NCI-H146 (cell line): Measurements from ENCODE around the gene ZBTB20.

ENCODE experiments used
- DNase-seq: peaks from one replicate; lab custom pipeline; 2025; lab: John Stamatoyannopoulos, UW

Gene ZBTB20

GRCh38 chr3:114627770-114628169 lies 519.3 kb downstream of the ZBTB20 start:
- DNase-seq: no peak

- DNase-seq: peak; percentile 69
Measured at GRCh38 chr3:114626751-114627150, 520.3 kb downstream of the ZBTB20 start.

GRCh38 chr3:114624571-114625181 lies 522.4 kb downstream of the ZBTB20 start:
- DNase-seq: no peak

- no peak for DNase-seq
Measured at GRCh38 chr3:114624047-114624445, 523.0 kb downstream of the ZBTB20 start.

- DNase-seq: no peak
Measured at GRCh38 chr3:114623420-114624046, 523.6 kb downstream of the ZBTB20 start.

- no peak for DNase-seq
Measured at GRCh38 chr3:114622001-114622400, 525.1 kb downstream of the ZBTB20 start.

GRCh38 chr3:114619771-114620170 lies 527.3 kb downstream of the ZBTB20 start:
- DNase-seq: no peak

- DNase-seq: peak; percentile 21
Measured at GRCh38 chr3:114615523-114616085, 531.5 kb downstream of the ZBTB20 start.

- DNase-seq: no peak
Measured at GRCh38 chr3:114609973-114610630, 537.0 kb downstream of the ZBTB20 start.

- no peak for DNase-seq
Measured at GRCh38 chr3:114608293-114608692, 538.8 kb downstream of the ZBTB20 start.

GRCh38 chr3:114606336-114606735 lies 540.8 kb downstream of the ZBTB20 start:
- peak; percentile 46 for DNase-seq

GRCh38 chr3:114600571-114600970 lies 546.5 kb downstream of the ZBTB20 start:
- no peak for DNase-seq

GRCh38 chr3:114597871-114598270 lies 549.2 kb downstream of the ZBTB20 start:
- no peak for DNase-seq

- no peak for DNase-seq
Measured at GRCh38 chr3:114597012-114597411, 550.1 kb downstream of the ZBTB20 start.

GRCh38 chr3:114596147-114596546 lies 550.9 kb downstream of the ZBTB20 start:
- no peak for DNase-seq

GRCh38 chr3:114595522-114596028 lies 551.5 kb downstream of the ZBTB20 start:
- DNase-seq: no peak

- DNase-seq: no peak
Measured at GRCh38 chr3:114590309-114591047, 556.6 kb downstream of the ZBTB20 start.

GRCh38 chr3:114587986-114588385 lies 559.1 kb downstream of the ZBTB20 start:
- no peak for DNase-seq

- no peak for DNase-seq
Measured at GRCh38 chr3:114586119-114586518, 561.0 kb downstream of the ZBTB20 start.

GRCh38 chr3:114585687-114586086 lies 561.4 kb downstream of the ZBTB20 start:
- no peak for DNase-seq

GRCh38 chr3:114584734-114585371 lies 562.2 kb downstream of the ZBTB20 start:
- no peak for DNase-seq

- DNase-seq: no peak
Measured at GRCh38 chr3:114582929-114583328, 564.2 kb downstream of the ZBTB20 start.
